Measurements from ENCODE around the gene CHKA. TPM values are rescaled to one million over a fixed set of nuclear protein-coding genes. Genes with fewer than 3 reads are reported as not detected.

The CHKA gene
- total RNA-seq, 4 donors from 2014 or later, result 86.8 to 106 (median 93.1) TPM

- DNase-seq, result peak; percentile 44 to 51
- peak overlapping the region; percentile 74 to 90 (median 84) for H3K27ac ChIP-seq
- peaks cover 9% of the 10 kb centered on the region in 2 donors for H3K36me3 ChIP-seq
- WGBS, 2 donors, result 11 to 15% methylated on average over 9 to 10 of the region's 10 CpGs
- no peaks in the 10 kb centered on the region for H3K27me3 ChIP-seq
- intact Hi-C loops (cut with DNase I), result no loop called here
- H3K4me3 ChIP-seq (replicated peaks in 1 of 3), result peak overlapping the region; percentile 56 to 96 (median 59)
- no peaks in the 10 kb centered on the region for H3K9me3 ChIP-seq
- TF ChIP-seq POLR2A (IDR thresholded peaks at IDR 0.05) (no peak), CTCF (IDR thresholded peaks at IDR 0.05) (no peak)
- H3K4me1 ChIP-seq, result peaks cover 16 to 20% of the 10 kb centered on the region in 2 donors
Measured at GRCh38 chr11:68031144-68031464, 90.1 kb downstream of the CHKA start.

GRCh38 chr11:68030318-68031143 lies 90.7 kb downstream of the CHKA start, which contains the start of gene NDUFS8:
Gene NDUFS8 (plus strand): TSS chr11:68030681. CDS start chr11:68032152, 1,471 bp downstream.
- WGBS, 2 donors, result 1% methylated on average over 25 to 56 of the region's 56 CpGs
- intact Hi-C loops (cut with DNase I), result no loop called here

GRCh38 chr11:68028802-68029545 lies 92.2 kb downstream of the CHKA start:
- Histone ChIP-seq H3K27me3 (no peaks in the 10 kb centered on the region), H3K9me3 (no peaks in the 10 kb centered on the region), H3K36me3 (peaks cover 6% of the 10 kb centered on the region in 2 donors), H3K27ac (no peak overlapping the region), H3K4me1 (peaks cover 16 to 20% of the 10 kb centered on the region in 2 donors), H3K4me3 (replicated peaks in 1 of 3) (no peak overlapping the region)
- DNase-seq, result no peak
- intact Hi-C loops (cut with DNase I), result no loop called here
- WGBS, 2 donors, result 86 to 91% methylated on average over 11 to 12 of the region's 12 CpGs
- TF ChIP-seq POLR2A (IDR thresholded peaks at IDR 0.05) (no peak), CTCF (IDR thresholded peaks at IDR 0.05) (no peak)

More at GRCh38 chr11:68030318-68031143, 90.7 kb downstream of the CHKA start, which contains the start of gene NDUFS8:
- Histone ChIP-seq H3K4me1 (peaks cover 16 to 20% of the 10 kb centered on the region in 2 donors), H3K27me3 (no peaks in the 10 kb centered on the region), H3K9me3 (no peaks in the 10 kb centered on the region), H3K36me3 (peaks cover 9% of the 10 kb centered on the region in 2 donors), H3K27ac (peak within 1 kb of the TSS; percentile 74 to 90 (median 84)), H3K4me3 (replicated peaks in 1 of 3) (peak within 1 kb of the TSS; percentile 56 to 96 (median 59))
- TF ChIP-seq CTCF (IDR thresholded peaks at IDR 0.05) (no peak), POLR2A (IDR thresholded peaks at IDR 0.05) (peak in 1 of 2 donors; percentile 78)
- peak; percentile 98 for DNase-seq

GRCh38 chr11:68027667-68028066 lies 93.5 kb downstream of the CHKA start:
- H3K4me3 ChIP-seq (replicated peaks in 1 of 3), result no peak overlapping the region
- H3K36me3 ChIP-seq, result no peaks in the 10 kb centered on the region
- 95% methylated on average over 16 to 17 of the region's 21 CpGs for WGBS, 2 donors
- H3K4me1 ChIP-seq, result peaks cover 16 to 20% of the 10 kb centered on the region in 2 donors
- no peak for TF ChIP-seq POLR2A (IDR thresholded peaks at IDR 0.05)
- TF ChIP-seq CTCF (IDR thresholded peaks at IDR 0.05), result no peak
- DNase-seq, result no peak
- H3K27ac ChIP-seq, result no peak overlapping the region
- H3K9me3 ChIP-seq, result no peaks in the 10 kb centered on the region
- intact Hi-C loops (cut with DNase I), result no loop called here
- H3K27me3 ChIP-seq, result no peaks in the 10 kb centered on the region

Measured in thyroid gland (tissue), 4 donors.